CD4-positive, alpha-beta T cell treated with Interleukin-12 subunit alpha and Interleukin-12 subunit beta, for 1 hour (primary cell): ENCODE measurements around the gene JADE1.

Experiments
- DNase-seq: peaks from one replicate; pipeline ENCODE4 v3.0.0-alpha.2; 2020

The JADE1 gene

GRCh38 chr4:128810871-128811570, 1.5 kb downstream of the JADE1 start:
- peak; percentile 88 for DNase-seq

DNA sequence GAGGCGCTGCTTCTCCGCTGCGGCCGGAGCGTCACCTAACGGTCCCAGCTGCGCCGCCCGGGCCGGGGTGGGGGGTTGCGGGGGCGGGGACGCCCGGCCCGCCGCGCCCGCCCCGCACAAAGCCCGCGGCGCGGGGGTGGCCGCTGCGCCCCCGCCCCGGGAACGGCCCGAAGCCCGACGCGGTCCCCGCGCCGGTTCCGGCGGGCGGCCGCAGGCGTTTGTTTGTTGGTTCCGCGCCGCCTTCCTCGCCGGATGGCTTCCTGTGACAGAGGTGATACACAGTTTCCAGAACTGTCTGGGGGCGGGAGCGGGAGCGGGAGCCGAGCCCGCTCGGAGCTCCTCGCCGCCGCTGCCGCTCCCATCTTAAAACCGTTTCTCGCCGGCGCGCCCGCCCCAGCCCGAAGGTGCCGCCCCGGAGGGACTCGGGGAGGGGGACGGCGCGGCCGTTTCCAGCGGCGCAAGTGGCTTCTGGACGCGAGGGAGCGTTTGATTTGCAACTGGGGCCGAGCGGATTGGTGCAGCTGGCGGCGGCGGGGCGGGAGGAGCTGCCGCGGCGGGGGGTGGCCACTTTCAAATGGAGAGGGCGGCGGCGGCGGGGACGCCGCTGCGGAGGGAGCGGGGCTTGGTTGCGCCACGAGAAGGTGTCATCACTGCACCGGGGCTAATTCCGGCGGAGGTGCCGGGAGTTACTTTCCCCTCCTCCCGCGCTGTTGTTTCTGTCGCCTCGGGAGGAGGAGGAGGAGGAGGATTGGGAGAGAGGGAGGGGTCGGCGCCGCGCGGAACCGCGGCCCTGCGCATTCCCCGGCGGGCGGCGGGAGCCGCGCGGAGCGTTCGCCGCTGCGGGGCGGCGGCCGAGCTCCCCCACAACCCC, 2.3 kb downstream of the JADE1 start:
- peak; percentile 84 for DNase-seq

- DNase-seq: peak; percentile 44
Measured at GRCh38 chr4:128812442-128813235, 3.1 kb downstream of the JADE1 start.

DNA sequence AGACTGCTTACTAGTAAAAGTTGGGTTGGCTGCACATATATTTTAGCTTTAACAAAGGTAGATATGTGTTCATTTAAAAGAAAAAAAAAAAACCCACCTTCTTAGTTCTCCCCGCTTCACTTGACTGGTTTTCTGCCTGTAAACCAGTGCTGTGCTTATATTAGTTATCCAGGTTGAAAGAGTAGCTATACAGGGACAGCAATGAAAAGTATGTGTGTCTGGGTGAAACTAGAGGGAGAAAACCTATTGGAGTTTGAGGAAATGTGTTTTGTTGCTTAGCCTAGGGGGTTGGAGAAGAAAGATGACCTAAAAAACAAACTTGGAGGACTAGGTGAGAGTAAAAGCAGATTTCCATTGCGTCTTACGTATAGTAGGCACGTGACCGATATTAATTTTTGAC, 4.5 kb downstream of the JADE1 start:
- no peak for DNase-seq

GRCh38 chr4:128818442-128818841, 8.9 kb downstream of the JADE1 start:
- DNase-seq: no peak

DNA sequence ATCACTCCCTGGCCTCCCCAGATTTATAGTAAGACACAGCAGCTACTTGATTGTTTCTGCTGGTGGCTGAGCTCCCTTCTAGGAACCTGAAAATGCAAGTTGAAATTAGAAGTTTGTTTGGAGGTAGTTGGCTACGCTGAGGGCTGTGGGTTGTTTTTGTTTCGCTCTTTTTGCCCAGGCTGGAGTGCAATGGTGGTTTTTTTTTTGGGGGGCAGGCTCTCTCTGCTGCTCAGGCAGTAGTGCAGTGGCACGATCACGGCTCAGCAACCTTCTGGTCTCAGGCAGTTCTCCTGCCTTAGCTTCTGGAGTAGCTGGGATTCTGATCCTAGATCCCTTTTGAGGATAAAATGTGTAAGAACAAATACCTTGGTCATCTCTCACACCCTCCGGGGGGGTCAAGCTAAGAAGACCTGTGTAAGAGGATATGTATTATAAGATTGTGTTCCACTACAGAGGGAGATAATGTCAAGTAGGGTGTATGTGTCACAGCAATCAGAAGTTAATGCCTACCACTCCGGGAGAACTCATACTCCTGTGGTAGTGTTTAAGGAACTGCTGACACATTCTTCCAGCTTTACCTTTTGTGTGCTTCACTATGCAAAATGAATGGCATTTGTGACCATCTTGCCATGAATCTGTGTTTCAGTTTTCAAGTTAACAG, 9.7 kb downstream of the JADE1 start:
- DNase-seq: no peak

DNA sequence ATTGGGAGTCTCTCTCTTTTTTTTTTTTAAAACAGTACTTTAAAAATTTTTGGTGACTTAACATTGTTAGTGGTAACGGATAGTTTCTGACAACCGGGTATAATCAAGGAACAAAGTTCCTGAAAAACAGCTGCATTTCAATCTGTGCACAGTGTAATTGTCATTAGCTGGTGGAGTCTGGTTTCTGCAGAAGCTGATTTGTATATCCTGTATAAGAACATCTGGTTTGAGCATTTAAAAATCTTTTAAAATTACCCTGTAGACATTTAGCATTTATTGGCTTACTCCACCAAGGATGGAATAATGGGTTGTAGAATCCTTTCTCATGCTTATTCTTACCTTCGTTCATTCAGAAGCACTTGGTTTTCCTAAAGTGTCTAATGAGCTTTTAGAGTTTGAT, 11.2 kb downstream of the JADE1 start:
- DNase-seq: no peak

DNA sequence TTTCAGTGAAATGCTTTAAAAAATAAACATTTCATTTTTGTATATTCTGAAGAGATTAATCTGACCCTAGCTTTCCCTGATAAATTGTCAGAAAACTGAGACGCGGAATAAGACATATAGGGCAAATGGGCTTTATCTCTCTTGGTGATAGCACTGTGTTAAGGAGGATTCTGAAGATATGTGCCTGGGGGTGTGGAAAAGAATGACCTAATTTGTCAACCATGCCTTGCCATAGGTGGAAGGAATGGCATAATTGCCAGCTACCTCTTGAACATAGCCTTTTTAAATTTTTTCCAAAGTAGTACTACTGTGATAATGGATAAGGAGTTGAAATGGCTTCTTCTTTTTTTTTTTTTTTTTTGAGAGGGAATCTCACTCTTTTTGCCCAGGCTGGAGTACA, 11.7 kb downstream of the JADE1 start:
- no peak for DNase-seq

DNA sequence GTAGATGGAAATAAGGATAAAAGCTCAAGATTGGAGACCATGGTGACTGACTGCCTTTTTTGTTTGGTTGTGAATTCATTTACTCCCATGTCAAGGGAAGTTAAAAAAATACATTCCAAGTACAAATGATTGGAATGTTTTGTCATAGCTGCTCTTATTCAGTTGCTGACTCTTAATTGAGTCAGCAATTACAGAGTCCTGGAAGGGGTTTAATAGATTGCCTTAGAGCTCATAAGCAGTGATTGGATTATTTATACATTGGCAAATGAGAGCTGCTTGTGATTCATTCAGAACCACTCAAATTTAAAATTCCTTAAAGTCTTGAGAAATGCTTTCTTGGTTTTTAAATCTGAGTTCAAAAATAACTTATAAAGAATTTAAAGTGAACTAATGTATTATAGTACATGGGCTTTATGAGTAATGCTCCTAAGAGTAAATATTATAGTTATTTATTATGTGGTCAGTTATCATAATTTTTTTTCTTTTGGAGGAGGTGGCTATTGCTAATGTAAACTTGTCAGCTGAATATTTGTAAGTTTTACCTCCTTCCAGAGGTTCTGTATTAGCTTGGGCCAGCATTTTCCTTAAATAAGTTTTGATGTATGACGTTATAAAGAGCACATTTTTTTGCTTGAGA, 13.6 kb downstream of the JADE1 start:
- DNase-seq: no peak

GRCh38 chr4:128825226-128825625, 15.7 kb downstream of the JADE1 start:
- no peak for DNase-seq

DNA sequence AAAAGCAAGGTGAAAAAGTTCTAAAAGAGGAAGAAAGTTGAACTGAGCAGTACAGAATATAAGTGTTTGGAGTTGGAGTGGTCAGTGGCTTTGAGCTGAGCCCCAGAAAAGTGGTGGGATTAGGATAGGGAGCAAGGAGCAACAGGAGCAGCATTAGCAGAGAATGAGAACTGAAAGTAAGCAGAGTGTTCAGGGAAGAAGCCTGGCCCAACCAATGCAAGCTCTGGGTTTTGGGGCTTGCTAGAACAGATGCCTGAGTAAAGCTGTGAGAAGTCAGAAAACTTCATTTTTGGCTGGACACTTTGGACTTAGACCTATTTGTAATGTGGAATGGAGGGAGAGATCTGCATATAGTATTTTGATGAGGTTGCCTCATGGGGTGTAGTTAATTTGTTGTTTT, 17.8 kb downstream of the JADE1 start:
- DNase-seq: no peak

GRCh38 chr4:128830906-128831503, 21.5 kb downstream of the JADE1 start:
- DNase-seq: no peak

DNA sequence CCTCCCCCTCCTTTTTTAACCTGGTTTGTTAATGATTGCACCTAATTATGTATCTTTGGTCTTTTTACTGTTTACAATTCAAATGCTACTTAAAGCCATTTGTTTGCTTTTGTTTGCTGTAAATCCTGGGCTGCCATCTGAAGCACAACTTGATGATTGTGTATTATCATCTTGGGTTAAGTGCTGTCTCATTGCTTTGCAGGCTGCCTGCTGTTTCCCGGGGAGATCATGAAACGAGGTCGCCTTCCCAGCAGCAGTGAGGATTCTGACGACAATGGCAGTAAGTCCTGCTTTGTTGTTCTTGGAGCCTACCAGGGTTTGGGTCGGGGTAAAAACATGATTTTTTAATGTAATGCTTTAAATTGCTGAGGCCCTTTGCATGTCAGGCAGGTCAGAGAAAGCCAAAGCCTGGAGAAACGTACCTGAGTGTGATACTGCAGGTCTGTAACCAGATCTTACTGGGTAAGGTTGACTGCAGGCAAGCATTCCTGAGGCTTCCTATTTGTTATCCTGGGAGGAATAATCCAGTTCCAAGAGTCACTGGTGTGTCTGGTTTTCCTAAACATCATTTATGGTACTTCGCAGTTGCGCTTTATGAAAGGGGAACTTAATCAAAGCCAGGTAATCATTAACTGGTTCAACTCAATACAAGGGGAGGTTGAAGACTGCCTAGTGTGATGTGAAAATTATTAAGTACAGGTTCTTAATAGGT, 22.2 kb downstream of the JADE1 start:
- DNase-seq: no peak

DNA sequence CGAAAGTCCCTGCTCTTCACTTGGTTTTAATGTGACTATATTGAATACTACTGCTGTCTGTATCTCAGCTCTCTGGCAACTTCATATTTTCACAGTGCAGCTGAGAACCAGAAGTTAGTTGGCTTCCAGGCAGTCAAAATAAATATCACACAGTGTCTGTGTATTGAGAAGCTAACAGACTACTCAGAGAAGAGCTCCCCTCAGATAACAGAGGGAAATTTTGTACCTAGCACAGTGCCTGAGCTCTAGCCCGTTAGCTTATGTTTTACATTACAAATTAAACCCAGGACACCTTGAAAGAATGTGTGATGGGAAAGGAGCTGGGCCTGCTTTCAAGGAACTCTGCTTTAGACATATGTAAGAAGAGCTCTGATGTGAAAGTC, 22.7 kb downstream of the JADE1 start:
- no peak for DNase-seq

GRCh38 chr4:128835498-128836222, 26.2 kb downstream of the JADE1 start:
- no peak for DNase-seq

DNA sequence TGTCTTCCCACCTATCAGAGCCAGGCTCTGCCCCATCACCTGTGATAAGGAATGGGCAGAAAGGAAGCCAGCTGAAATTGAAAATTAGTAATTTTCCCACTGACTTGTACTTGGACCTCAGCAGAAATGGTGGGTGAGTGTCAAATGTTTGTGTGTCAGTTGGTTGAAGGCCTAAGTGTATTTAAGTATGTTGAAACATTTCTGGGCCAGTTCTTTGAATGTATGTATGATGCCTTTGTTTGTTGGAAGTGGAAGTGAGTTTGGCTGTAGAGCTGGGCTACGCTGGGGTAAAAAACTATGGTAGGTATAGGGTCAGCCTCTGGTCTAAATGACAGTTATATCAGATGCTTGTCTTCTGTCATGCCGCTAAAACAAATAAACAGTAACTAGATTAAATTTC, 27.7 kb downstream of the JADE1 start:
- DNase-seq: no peak

DNA sequence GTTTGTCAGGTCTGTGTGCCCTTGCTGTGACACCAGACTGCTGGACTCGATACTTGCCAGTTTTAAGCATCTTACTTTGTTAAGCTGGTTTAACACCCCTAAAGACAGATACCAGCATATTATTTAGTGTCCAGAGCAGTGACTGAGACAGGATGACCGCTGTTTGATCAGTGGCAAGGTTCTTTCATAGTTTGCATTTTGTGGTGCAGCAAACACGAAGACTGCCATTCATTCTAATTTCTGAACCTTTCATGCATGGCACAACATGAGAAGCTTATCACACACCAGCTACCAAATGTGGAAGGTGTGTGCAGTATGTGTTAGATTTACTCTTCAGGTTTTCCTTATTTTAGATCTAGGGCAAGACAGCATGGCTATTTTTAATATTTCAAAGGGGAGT, 28.2 kb downstream of the JADE1 start:
- no peak for DNase-seq

- no peak for DNase-seq
Measured at GRCh38 chr4:128840711-128841318, 31.3 kb downstream of the JADE1 start.

GRCh38 chr4:128841402-128841801, 31.9 kb downstream of the JADE1 start:
- no peak for DNase-seq

- DNase-seq: no peak
Measured at GRCh38 chr4:128844931-128845330, 35.4 kb downstream of the JADE1 start.
